Tibial artery (tissue), 4 donors: ENCODE results near the gene SYNE3.

Experiments used
- DNase-seq, 2 donors: peaks; one replicate each; pipeline ENCODE4 v3.0.0-alpha.2; 2019
- H3K27ac ChIP-seq, 2 donors: fragments of 200-600 bp; sonication (generic) in 1 of 2; 1 replicate in 1 of 2; 2 replicates in 1 of 2; pipeline ENCODE4 v1.5.1; 2018 to 2019; ENCODE audit warnings: mild to moderate bottlenecking in 1 of 2
- H3K27me3 ChIP-seq, 2 donors: fragments of 200-600 bp; sonication (generic) in 1 of 2; one replicate each; pipeline versions ENCODE4 v1.5.1 to v1.6.0; 2016 to 2019
- H3K36me3 ChIP-seq, 3 donors: fragments of 200-600 bp; sonication (generic) in 2 of 3; one replicate each; pipeline ENCODE4 v1.5.1; 2016 to 2019; ENCODE audit warnings: mild to moderate bottlenecking in 2 of 3
- H3K4me1 ChIP-seq, 4 donors: fragments of 200-600 bp; sonication (generic) in 2 of 4; 1 replicate in 3 of 4; 2 replicates in 1 of 4; pipeline ENCODE4 v1.5.1; 2016 to 2019
- H3K4me3 ChIP-seq, 2 donors: fragments of 200-600 bp; sonication (generic) in 1 of 2; 1 replicate in 1 of 2; 2 replicates in 1 of 2; pipeline ENCODE4 v1.5.1; 2018 to 2019; ENCODE audit warnings: mild to moderate bottlenecking in 2 of 2
- H3K9me3 ChIP-seq, 3 donors: fragments of 200-600 bp; sonication (generic) in 1 of 3; one replicate each; pipeline ENCODE4 v1.5.1; 2016 to 2019
- intact Hi-C: fragments of 100-400 bp; cut with DNase I; formaldehyde crosslinking; loops from one replicate; pipeline ENCODE4 v1.15.0; 2023; ENCODE audit warnings: low total_unique reads
- TF ChIP-seq, protein P1 (sequence below), 2 experiments: fragments of 200-600 bp in 1 of 2; fragments of 450-650 bp in 1 of 2; IDR thresholded peaks; one replicate each; pipeline ENCODE4 v1.5.1; 2017 to 2019; ENCODE audit warnings: antibody characterized with exemption in 2 of 2, mild to moderate bottlenecking in 1 of 2, moderate library complexity in 1 of 2

SYNE3 gene

DNA sequence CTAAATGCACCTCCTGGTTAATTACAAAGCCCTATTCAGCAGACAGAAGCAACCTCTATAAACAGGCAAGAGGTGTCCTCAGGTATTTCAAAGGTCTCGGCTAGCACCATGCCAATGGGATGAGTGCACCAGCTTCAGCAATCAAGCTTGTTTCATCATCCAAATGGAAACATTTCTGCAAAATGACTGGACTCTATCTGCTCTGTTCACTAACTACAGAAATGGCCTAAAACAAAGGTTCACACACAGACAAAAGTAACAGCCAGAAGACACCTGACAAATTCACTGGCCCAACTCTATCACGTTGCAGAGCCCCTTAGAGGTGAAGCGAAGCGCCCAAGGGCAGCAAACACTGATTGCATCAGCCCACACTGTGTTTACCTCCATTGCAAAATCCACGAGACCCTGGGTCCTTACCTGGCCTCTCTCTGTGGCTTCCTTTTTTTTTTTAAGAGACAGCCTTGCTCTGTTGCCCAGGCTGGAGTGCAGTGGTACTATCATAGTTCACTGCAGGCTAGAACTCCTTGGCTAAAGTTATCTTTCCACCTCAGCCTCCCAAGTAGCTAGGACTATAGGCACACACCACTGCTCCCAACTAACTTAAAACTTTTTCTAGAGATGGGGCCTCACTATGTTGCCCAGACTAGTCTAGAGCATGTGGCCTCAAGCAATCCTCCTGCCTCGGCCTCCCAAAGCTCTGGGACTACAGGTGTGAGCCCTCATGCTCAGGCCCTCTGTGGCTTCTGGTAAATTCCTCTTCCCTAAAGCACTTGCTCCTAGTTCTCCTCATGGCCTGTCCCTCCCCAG is 8.5 kb upstream of the SYNE3 start:
- H3K4me1 ChIP-seq: peaks cover 3 to 48% (median 27%) of the 10 kb centered on the region in 4 donors
- no peak overlapping the region for H3K4me3 ChIP-seq
- no peaks in the 10 kb centered on the region for H3K27me3 ChIP-seq
- no peaks in the 10 kb centered on the region for H3K9me3 ChIP-seq
- TF ChIP-seq, protein P1, sequence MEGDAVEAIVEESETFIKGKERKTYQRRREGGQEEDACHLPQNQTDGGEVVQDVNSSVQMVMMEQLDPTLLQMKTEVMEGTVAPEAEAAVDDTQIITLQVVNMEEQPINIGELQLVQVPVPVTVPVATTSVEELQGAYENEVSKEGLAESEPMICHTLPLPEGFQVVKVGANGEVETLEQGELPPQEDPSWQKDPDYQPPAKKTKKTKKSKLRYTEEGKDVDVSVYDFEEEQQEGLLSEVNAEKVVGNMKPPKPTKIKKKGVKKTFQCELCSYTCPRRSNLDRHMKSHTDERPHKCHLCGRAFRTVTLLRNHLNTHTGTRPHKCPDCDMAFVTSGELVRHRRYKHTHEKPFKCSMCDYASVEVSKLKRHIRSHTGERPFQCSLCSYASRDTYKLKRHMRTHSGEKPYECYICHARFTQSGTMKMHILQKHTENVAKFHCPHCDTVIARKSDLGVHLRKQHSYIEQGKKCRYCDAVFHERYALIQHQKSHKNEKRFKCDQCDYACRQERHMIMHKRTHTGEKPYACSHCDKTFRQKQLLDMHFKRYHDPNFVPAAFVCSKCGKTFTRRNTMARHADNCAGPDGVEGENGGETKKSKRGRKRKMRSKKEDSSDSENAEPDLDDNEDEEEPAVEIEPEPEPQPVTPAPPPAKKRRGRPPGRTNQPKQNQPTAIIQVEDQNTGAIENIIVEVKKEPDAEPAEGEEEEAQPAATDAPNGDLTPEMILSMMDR (IDR thresholded peaks at IDR 0.05): no peak
- intact Hi-C loops: no loop called here
- no peak overlapping the region for H3K27ac ChIP-seq
- H3K36me3 ChIP-seq: peaks cover 0 to 7% (median 0%) of the 10 kb centered on the region in 3 donors
- DNase-seq: no peak

DNA sequence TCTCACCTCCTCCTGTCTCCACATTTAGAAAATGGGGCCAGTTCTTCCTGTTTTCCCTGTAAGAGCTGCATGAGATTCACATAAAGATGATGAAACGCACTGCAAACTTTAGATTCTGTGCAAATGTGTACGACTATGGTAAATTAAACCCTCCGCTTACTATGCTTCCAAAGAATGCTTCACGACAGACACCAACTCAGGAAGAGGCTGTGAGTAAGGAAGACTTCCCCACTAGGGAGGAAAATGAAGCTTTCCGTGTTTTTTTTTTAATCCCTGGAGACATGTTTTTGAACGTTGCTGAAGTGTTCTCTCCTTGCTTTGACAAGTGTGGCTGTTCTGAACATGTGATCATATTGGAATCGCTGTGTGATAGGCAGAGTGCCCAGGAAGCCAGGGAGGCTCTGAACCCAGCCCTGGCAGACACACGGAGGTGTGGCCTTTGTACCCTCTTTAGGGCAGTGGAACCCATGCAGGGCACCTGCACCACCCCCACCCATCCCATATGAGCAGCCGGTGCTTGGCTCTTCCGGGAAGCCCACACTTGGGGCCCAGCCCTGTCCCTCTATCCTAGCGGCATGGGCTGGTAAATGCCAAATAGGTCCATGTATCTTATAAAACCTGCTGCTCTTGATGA is 7.5 kb upstream of the SYNE3 start:
- DNase-seq: no peak
- Histone ChIP-seq H3K36me3 (peaks cover 0 to 7% (median 0%) of the 10 kb centered on the region in 3 donors), H3K4me3 (no peak overlapping the region), H3K27ac (peak overlapping the region in 1 of 2 donors; percentile 10), H3K4me1 (peaks cover 3 to 57% (median 37%) of the 10 kb centered on the region in 4 donors), H3K9me3 (no peaks in the 10 kb centered on the region), H3K27me3 (no peaks in the 10 kb centered on the region)
- intact Hi-C loops: no loop called here
- TF ChIP-seq, protein P1 (IDR thresholded peaks at IDR 0.05): no peak

GRCh38 chr14:95523051-95523814 is 6.8 kb upstream of the SYNE3 start:
- intact Hi-C loops: no loop called here
- Histone ChIP-seq H3K27ac (peak overlapping the region in 1 of 2 donors; percentile 10), H3K4me1 (peaks cover 3 to 64% (median 44%) of the 10 kb centered on the region in 4 donors)

GRCh38 chr14:95522556-95522955 is 6.1 kb upstream of the SYNE3 start:
- H3K36me3 ChIP-seq: peaks cover 0 to 7% (median 0%) of the 10 kb centered on the region in 3 donors
- intact Hi-C loops: no loop called here
- H3K9me3 ChIP-seq: no peaks in the 10 kb centered on the region
- DNase-seq: no peak
- no peaks in the 10 kb centered on the region for H3K27me3 ChIP-seq
- TF ChIP-seq, protein P1 (IDR thresholded peaks at IDR 0.05): no peak
- H3K27ac ChIP-seq: no peak overlapping the region
- H3K4me3 ChIP-seq: no peak overlapping the region
- H3K4me1 ChIP-seq: peaks cover 3 to 67% (median 50%) of the 10 kb centered on the region in 4 donors

More at GRCh38 chr14:95523051-95523814, 6.8 kb upstream of the SYNE3 start:
- peaks cover 0 to 7% (median 0%) of the 10 kb centered on the region in 3 donors for H3K36me3 ChIP-seq
- H3K9me3 ChIP-seq: no peaks in the 10 kb centered on the region
- DNase-seq: no peak
- H3K27me3 ChIP-seq: no peaks in the 10 kb centered on the region
- no peak overlapping the region for H3K4me3 ChIP-seq
- TF ChIP-seq, protein P1 (IDR thresholded peaks at IDR 0.05): no peak

DNA sequence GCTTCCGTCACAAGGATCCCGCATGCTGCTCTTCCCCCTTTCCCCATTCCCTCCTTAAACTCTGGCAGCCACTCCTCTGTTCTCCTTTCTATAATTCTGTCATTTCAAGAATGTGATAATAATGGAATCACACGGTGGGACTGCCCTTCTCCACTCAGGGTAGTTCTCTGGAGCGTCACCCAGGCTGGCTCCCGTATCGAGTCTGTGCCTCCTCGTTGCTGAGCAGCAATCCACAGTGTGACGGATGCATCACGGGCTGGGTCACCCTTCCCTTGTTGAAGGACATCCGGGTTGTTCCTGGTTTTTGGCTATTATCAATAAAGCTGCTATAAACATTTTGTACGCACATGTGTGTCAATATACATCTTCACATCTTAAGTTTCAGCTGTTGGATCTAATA is 5.7 kb upstream of the SYNE3 start:
- TF ChIP-seq, protein P1 (IDR thresholded peaks at IDR 0.05): no peak
- Histone ChIP-seq H3K27ac (no peak overlapping the region), H3K4me3 (no peak overlapping the region), H3K4me1 (peaks cover 3 to 67% (median 51%) of the 10 kb centered on the region in 4 donors), H3K36me3 (peaks cover 0 to 7% (median 0%) of the 10 kb centered on the region in 3 donors), H3K27me3 (no peaks in the 10 kb centered on the region), H3K9me3 (no peaks in the 10 kb centered on the region)
- DNase-seq: no peak
- intact Hi-C loops: no loop called here
